ENCODE measurements around the gene RTN4.

DNA sequence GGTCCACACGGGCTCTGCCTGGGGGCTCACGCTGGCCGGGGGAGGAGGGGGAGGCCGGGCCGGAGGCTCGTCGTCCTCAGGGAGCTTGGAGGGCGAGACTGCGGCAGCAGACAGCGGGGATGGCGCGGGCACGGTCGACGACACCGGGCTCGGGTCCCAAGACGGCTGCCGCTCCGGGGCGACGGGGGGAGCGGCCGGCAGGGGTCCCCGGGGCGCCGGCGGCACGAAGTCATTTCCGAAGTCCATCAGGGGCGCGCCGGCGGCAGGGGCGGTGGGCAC, 491 bp downstream of the RTN4 start:
- TF ChIP-seq, protein P1, sequence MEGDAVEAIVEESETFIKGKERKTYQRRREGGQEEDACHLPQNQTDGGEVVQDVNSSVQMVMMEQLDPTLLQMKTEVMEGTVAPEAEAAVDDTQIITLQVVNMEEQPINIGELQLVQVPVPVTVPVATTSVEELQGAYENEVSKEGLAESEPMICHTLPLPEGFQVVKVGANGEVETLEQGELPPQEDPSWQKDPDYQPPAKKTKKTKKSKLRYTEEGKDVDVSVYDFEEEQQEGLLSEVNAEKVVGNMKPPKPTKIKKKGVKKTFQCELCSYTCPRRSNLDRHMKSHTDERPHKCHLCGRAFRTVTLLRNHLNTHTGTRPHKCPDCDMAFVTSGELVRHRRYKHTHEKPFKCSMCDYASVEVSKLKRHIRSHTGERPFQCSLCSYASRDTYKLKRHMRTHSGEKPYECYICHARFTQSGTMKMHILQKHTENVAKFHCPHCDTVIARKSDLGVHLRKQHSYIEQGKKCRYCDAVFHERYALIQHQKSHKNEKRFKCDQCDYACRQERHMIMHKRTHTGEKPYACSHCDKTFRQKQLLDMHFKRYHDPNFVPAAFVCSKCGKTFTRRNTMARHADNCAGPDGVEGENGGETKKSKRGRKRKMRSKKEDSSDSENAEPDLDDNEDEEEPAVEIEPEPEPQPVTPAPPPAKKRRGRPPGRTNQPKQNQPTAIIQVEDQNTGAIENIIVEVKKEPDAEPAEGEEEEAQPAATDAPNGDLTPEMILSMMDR (conservative IDR thresholded peaks at IDR 0.05) = no peak
- no peak for TF ChIP-seq EZH2 (IDR thresholded peaks at IDR 0.05; ENCODE audit: low read depth)

Data from PC-9 (cell line).